Measurements from ENCODE around the gene ATF1.

DNA sequence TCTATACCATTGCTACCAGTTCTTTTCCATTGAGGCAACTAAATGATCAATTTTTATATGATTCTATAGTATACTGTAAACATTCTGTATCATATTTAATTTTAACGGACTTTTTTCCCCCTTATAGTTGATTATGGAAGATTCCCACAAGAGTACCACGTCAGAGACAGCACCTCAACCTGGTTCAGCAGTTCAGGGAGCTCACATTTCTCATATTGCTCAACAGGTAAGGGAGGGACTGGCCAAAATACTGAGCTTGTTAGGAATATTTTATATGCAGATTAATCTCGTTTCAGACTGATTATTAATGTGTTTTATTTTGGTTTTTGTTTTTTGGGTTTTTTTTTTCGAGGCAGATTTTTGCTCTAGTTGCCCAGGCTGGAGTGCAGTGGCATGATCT, 16.1 kb downstream of the ATF1 start:
- TF ChIP-seq, protein P1, sequence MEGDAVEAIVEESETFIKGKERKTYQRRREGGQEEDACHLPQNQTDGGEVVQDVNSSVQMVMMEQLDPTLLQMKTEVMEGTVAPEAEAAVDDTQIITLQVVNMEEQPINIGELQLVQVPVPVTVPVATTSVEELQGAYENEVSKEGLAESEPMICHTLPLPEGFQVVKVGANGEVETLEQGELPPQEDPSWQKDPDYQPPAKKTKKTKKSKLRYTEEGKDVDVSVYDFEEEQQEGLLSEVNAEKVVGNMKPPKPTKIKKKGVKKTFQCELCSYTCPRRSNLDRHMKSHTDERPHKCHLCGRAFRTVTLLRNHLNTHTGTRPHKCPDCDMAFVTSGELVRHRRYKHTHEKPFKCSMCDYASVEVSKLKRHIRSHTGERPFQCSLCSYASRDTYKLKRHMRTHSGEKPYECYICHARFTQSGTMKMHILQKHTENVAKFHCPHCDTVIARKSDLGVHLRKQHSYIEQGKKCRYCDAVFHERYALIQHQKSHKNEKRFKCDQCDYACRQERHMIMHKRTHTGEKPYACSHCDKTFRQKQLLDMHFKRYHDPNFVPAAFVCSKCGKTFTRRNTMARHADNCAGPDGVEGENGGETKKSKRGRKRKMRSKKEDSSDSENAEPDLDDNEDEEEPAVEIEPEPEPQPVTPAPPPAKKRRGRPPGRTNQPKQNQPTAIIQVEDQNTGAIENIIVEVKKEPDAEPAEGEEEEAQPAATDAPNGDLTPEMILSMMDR (IDR thresholded peaks at IDR 0.05) = no peak
- no peak for TF ChIP-seq POLR2A (IDR thresholded peaks at IDR 0.05)
